Suprapubic skin (tissue), 4 donors: ENCODE measurements around the gene PHACTR4.

Source experiments
- CTCF ChIP-seq, 2 donors: fragments of 200-600 bp in 1 of 2; fragments of 450-650 bp in 1 of 2; sonication (generic) in 1 of 2; IDR thresholded peaks; one replicate each; pipeline ENCODE4 v1.5.1; 2016 to 2019; ENCODE audit warnings: antibody characterized with exemption in 2 of 2, mild to moderate bottlenecking in 1 of 2, moderate library complexity in 1 of 2
- POLR2A ChIP-seq, 2 donors: fragments of 450-650 bp; IDR thresholded peaks; one replicate each; pipeline ENCODE4 v1.6.1; 2017; ENCODE audit warnings: antibody characterized with exemption in 2 of 2, mild to moderate bottlenecking in 2 of 2, moderate library complexity in 2 of 2
- POLR2AphosphoS5 ChIP-seq, 3 donors: sonication (generic); formaldehyde crosslinking; IDR thresholded peaks; one replicate each; pipeline ENCODE4 v1.6.1; 2017; ENCODE audit warnings: antibody characterized with exemption in 3 of 3

GRCh38 chr1:28394136-28394535 is 24.6 kb downstream of the PHACTR4 start:
- TF ChIP-seq CTCF (IDR thresholded peaks at IDR 0.05) (no peak), POLR2AphosphoS5 (IDR thresholded peaks at IDR 0.05) (no peak), POLR2A (IDR thresholded peaks at IDR 0.05) (no peak)
